NCI-H2196 (cell line): ENCODE data around the gene SERPINE2.
A peak's percentile ranks its signal among the peaks of the same experiment; 100 is the strongest.

Experiments used
- DNase-seq: peaks from one replicate; lab custom pipeline; 2025; ENCODE audit not compliant: unreplicated experiment; lab: John Stamatoyannopoulos, UW

SERPINE2 gene

GRCh38 chr2:224039080-224039769, at the start of gene SERPINE2:
TSS of gene SERPINE2 (minus strand) at chr2:224039286. CDS start at chr2:224001900, 37,386 bp downstream.
- peak; percentile 15 for DNase-seq

- DNase-seq = no peak
Observed at GRCh38 chr2:224086226-224086914, 47.3 kb upstream of the SERPINE2 start.

GRCh38 chr2:224085811-224086210, 46.7 kb upstream of the SERPINE2 start:
- no peak for DNase-seq

- DNase-seq = no peak
Observed at GRCh38 chr2:224085246-224085645, 46.2 kb upstream of the SERPINE2 start.

- DNase-seq = no peak
Observed at GRCh38 chr2:224084266-224084892, 45.3 kb upstream of the SERPINE2 start.

GRCh38 chr2:224083638-224084037, 44.6 kb upstream of the SERPINE2 start:
- DNase-seq = no peak

GRCh38 chr2:224078656-224079055, 39.6 kb upstream of the SERPINE2 start:
- DNase-seq = no peak

GRCh38 chr2:224077773-224078507, 38.9 kb upstream of the SERPINE2 start:
- DNase-seq = no peak

GRCh38 chr2:224075588-224075987, 36.5 kb upstream of the SERPINE2 start:
- no peak for DNase-seq

GRCh38 chr2:224073676-224074075, 34.6 kb upstream of the SERPINE2 start:
- DNase-seq = no peak

GRCh38 chr2:224072541-224073188, 33.6 kb upstream of the SERPINE2 start:
- DNase-seq = no peak

GRCh38 chr2:224069172-224069571, 30.1 kb upstream of the SERPINE2 start:
- DNase-seq = no peak

GRCh38 chr2:224063298-224063648, 24.2 kb upstream of the SERPINE2 start:
- no peak for DNase-seq

GRCh38 chr2:224062481-224063297, 23.6 kb upstream of the SERPINE2 start:
- no peak for DNase-seq

GRCh38 chr2:224060783-224061482, 21.8 kb upstream of the SERPINE2 start:
- DNase-seq = no peak

- DNase-seq = no peak
Observed at GRCh38 chr2:224059178-224059577, 20.1 kb upstream of the SERPINE2 start.

GRCh38 chr2:224058048-224058775, 19.1 kb upstream of the SERPINE2 start:
- no peak for DNase-seq

- no peak for DNase-seq
Observed at GRCh38 chr2:224056889-224057288, 17.8 kb upstream of the SERPINE2 start.

GRCh38 chr2:224055101-224055500, 16.0 kb upstream of the SERPINE2 start:
- no peak for DNase-seq
